HG02623 (cell line): Measurements from ENCODE around the gene RSU1.
A peak's percentile ranks its signal among the peaks of the same experiment; 100 is the strongest.

Source experiments
- ATAC-seq: cut with Tn5 transposase; IDR thresholded peaks from one replicate; pipeline ENCODE4 v1.9.1; 2021; ENCODE audit warnings: moderate library complexity; ENCODE audit not compliant: unreplicated experiment

The RSU1 gene

DNA sequence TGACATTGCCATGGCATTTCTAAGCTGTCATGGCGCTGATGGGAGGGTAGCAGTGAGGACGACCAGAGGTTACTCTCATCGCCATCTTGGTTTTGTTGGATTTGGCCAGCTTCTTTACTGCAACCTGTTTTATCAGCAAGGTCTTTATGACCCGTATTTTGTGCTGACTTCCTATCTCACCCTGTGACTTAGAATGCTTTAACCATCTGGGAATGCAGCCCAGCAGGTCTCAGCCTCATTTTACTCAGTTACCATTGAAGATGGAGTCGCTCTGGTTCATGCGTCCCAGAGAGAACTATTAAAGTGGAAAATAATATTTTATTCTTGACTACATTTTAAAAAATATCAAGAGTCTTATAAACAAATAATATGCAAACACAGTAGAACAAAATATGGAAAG lies 131.7 kb downstream of the RSU1 start:
- ATAC-seq = no peak

DNA sequence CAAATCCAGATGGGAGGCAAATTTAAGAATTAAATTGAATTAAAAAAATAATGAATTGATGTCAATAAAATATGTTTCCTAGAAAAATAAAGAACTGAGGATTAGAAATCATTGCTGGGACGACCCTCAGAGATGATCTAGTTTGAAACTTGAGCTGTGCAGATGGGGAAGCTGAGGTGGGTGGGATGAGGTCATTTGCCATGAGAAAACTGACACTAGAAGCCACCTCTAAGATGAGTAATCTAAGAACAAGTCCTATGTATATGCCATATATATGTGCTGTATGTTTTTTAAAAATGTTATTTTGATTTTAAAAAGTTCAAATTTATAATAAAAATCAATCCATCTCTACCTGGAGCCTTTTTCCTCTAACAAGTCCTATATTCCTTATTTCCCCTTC lies 135.7 kb downstream of the RSU1 start:
- ATAC-seq = no peak

DNA sequence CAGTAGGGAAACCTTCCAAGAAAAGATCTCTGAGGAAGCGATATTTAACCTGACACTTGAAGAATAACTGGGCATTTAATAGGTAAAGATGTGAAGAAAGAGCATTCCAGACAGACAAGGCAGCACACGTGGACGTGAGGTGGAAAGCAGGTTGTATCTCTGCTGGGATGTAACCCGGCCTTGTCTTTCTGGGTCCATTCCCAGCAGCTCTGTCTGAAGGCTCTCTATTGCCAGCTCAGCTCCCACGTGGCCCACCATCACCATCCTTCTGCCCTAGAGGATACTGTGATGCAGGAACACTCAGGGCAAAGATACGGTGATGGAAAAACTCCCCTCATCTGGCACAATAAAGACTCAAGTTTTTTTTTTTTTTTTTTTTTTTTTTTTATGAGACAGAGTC lies 137.7 kb downstream of the RSU1 start:
- ATAC-seq = no peak

DNA sequence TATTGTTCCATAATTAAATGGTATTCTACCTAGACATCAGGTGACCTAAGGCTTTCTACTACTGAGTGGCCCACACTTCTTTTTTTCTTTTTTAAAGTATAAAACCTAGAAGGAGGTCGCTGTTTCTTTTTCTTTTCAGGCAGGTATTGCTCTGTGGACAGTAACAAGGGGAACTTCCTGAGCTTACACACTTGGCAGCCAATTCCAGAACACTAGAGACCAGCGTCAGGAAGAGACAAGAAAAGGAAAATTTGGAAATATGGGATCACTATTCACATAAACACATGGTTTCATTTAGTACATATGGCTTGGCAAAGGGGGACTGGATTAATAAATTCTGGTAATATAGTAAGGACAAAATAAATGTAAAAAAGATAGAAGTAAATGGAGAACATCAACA lies 141.9 kb downstream of the RSU1 start:
- no peak for ATAC-seq

DNA sequence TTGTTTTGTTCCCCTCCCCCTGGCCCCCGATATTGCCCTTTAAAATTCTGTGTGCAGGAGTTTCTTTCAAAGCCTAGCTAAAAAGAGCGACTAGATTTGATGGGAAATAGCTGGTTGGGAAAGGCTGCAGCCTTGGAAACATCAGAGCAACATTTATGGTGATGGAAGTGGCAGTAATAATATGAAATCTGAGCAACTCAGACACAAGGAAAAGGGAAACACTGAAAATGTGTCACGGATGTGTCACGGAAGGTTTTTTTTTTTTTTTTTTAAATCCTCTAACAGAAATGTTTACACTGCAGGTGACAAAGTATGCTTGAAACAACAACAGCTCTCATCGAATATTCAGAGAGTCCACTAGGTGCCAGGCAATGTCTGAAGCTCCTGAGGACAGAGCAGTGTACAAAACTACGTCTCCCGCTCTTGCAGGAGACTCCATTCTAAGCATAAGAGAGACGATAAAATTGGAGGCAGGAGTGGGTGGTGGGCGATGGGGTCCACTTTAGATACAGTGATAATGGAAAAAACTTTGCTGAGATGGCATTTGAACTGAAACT lies 143.0 kb downstream of the RSU1 start:
- ATAC-seq = no peak

DNA sequence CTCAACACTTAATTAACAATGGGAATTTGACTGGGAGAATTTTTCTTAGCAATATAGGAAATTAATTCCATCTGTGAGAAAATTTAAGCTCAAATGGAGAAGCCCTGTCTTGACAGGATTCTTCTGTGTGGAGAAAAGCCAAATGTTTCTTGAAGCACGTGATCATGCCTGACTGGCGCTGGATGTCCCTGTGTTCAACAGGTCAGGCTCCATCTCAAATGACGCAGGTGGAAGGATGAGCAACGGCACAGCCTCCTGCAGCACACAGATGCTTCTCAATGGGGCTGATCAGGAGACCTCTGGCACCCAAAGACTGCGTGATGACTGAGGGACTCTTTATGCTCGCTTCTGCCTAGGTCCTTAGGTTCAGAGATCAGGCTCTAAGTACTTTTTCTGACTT lies 143.8 kb downstream of the RSU1 start:
- no peak for ATAC-seq

DNA sequence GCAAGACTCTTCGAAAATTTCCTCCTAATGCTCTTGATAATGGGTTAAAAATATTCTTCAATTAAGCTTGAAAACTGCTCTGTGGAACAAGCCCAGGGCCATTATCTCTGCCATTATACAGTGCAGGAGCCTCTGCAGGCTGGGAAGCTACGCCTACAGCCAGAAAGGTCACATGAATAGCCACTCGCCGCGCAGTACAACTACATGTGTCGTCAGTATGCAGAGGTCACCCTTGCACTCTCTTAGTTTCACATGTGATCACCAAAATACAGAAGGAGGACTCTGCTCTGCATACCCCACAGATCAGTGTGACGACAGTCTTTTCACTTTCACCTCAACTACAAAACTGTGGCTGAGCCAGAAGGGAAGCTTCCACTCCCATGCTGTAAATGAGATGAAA lies 153.8 kb downstream of the RSU1 start:
- no peak for ATAC-seq

DNA sequence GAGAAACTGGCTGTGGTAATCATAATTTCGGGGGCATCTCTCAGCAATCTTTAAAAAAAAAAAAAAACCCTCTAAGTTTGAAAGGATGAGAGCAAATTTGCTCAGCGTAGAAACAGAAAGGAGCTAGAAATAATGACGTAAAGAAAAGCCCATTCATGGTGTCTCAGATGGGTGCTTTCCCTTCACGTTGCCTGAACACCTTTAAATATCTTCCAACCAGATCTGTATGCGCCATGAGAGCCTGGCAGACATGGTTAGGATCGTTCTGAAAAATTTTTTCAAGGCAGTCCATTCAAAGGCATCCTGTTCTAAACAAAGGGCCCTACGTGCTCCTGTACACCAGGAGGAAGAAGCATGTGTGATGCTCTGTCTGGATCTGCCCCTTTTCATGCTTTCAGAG lies 154.3 kb downstream of the RSU1 start:
- ATAC-seq = no peak

DNA sequence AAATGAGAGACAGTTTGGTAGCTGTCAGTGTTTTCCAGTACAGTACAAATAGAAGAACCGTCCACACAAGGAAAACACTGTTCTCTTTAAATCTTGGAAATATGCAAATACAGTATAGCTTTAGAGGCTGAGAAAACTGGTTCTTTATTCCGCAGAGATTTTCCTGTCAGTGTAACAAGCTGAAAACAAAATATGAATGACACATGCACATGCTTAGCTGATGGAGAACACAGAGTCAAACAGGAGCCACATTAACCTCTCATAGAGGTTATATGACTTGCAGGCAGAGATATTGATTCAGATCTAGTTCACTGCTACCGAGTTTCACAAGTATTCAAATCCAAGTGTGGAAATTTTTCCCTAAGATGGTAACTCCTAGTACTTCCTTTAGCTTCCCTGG lies 160.3 kb downstream of the RSU1 start:
- ATAC-seq = no peak

DNA sequence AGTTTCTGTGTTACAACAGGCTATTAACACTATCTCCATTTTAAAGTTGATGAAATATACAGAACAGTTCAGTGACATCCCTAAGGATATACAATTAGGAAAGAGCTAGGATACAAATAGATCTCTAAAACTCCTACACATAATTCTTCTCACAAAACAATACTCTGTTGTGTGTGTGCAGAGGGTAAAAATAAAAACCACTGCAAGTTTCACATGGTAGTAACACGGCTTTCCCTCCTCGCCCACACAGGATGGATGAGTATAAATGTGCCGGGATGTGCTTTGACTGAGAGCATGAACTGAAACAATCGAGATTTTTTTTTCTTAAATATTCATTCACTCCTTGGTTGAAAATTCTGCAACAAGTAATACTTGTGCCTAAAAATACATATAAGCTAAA lies 164.0 kb downstream of the RSU1 start:
- peak; percentile 61 for ATAC-seq

DNA sequence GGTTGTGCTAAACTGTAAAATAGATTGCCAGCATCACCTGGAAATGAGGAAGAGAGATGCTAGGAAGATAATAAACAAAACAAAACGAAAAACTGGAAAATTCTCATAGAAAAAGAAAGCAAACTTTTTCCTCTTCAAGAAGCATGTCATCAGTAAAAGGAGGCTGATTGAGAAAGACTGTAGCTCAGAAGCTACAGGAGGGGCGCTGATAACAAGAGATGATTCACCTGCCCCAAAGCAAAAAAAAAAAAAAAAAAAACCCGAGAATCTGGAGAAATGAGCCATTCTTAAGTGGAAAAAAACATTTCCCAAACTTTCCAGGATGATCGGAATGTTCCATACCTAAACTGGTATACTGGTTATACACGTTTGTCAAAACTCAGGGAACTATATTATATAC lies 165.1 kb downstream of the RSU1 start:
- no peak for ATAC-seq

DNA sequence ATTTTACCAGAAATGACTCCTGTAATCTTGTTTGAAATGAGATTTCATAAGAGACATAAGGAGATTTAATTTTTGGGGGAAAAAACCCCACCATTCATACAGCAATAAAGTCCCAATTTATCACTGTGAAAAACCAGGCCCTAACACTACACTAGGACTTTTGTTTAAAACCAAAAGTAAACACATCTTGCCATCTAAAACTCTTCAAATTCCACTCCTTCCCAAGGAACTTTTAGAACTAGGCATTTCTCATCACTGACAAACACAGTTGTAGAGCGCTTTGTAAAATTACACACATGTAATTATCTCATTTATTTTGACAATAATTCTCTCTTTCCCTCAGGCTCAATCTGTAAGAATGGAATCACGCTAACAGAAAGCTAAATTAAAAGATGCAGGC lies 167.5 kb downstream of the RSU1 start:
- ATAC-seq = no peak

DNA sequence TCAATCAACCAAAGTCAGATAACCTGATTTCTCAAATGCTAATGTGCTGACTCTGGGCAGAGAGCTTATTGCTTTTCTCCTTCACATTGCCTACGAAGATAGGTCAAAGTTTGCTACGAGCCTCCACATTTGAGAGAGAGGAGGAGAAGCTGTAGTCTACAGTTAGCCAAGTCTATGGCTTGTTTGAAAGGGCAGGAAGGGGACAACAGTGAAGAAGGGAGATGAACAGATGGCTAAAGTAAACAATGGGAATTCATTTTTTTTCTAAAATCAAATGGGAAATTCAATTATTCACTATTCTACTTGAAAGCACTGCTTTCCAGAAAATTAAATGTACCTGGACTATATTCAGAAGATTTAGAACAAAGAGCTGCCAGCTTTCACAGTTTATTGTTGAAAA lies 168.9 kb downstream of the RSU1 start:
- ATAC-seq = no peak

DNA sequence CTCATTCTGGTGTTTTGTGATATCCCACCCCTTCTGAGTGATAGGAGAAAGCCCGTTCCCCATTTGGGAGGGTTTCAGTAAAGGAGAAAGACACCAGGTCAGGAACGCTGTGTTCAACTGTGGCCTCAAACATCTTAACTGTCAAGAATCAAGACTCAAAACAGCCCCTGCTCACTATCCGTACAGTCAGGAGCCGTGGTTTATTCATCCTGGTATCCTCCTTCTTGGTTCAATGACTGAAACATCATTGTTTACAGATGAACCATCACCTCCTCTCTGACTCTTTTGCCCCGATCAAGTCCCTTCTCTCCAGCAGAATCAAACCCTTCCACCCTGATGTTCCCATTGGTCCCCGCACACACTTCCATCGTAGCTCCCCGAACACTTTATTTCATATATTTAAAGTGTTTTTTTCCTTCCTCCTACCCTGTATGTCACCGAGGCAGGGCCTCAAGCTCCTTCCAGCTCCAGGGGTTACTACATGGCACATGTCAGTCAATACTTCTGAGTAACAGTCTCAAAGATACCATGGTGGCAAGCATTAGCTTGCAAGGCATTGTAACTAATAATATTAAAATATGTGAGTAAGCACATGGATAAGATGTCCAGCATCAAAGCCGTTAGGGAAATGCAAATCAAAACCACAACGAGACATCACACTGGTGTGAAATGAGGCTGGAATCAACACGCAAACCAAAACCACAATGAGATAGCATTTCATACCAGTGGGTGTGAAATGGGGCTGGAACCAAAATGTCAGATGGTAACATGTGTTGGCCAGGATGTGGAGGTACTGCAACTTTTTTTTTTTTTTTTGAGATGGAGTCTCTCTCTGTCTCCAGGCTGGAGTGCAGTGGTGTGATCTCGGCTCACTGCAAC lies 170.8 kb downstream of the RSU1 start:
- no peak for ATAC-seq

DNA sequence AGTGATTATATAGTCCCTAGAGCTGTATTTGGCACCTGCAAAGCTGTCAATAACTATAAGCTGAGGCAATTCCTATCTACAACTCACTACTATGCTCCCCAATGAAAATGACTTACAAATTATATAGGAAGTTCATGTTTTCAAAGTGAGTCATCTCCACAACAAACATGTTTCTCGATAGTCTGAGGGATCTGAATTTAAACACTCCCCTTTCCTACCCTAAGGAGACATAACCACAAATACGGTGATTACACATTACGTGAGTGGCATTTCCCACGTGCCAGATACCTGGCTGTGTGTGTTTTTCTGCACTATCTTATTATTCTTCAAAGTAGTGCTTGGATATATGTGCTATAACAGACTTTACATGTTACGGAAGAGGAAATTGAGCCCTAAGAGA lies 173.1 kb downstream of the RSU1 start:
- ATAC-seq = no peak

DNA sequence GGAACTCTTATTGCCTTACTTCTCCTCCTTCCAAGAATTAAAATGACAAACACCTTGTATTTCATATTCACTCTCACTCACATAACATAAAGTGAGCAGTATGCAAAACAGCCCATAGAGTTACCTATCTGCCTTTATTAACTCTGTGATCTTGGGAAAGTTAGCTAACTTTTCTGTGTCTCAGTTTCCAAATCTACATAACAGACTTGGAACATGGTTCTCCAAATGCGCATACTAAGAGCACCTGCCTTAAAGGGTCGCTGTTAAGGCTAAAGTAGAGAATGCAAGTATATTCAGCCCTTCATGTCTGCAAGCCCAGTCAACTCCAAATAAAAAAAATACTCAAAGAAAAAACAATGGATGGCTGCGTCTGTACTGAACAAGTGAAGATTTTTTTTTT lies 173.7 kb downstream of the RSU1 start:
- ATAC-seq = no peak

DNA sequence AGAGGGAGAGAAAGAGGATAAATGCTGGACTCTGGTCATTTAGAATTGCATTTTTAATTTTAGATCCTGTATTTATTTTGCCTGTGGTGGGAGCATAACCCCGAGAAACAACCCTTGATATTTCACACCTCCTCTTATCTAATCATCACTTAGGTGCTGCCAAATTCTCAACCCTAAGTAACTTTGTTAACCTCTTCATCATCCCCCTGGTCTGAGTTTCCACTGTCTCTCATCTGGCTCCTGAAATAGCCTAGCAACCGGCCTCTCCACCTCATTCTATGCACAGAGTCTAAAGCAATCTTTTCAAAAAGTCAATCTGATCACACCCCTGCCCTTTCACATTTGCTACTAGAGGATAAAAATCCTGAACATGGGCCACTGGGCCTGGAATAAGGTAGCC lies 177.1 kb downstream of the RSU1 start:
- ATAC-seq = no peak

DNA sequence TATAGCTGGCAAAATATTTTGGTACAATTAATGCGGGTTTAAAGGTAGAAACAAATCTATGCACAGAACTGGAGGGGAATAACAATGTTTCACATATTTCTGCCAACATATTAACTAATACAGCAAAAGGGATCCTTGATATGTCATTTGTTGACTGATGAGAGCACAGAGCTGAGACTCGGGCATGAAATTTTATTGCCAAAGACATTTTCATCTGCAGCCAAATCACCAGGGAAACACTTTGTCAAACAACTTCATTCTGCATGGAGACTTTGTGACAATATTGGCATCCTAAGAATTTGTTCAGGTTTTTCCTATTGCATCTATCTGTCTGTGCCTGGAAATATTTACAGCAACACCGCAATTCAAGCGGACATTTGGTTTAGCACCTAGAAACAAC lies 177.8 kb downstream of the RSU1 start:
- no peak for ATAC-seq

DNA sequence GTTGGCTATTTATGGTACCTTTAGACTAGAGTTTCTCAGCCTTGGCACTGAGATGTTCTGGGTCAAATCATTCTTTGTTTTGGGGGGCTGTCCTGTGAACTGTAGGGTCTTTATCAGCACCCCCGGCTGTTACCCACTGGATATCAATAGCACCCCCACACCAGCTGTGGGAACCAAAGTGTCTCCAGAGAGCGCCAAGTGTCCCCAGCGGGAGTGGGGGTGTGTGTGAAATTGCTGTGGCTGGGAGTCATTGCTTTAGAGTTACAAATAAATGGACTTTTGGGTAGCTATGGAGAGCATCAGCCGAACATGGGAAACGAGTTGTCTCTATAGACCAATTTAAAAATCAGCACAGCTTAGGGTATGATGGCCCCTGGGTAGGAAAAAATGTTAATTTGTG lies 184.2 kb downstream of the RSU1 start:
- no peak for ATAC-seq

DNA sequence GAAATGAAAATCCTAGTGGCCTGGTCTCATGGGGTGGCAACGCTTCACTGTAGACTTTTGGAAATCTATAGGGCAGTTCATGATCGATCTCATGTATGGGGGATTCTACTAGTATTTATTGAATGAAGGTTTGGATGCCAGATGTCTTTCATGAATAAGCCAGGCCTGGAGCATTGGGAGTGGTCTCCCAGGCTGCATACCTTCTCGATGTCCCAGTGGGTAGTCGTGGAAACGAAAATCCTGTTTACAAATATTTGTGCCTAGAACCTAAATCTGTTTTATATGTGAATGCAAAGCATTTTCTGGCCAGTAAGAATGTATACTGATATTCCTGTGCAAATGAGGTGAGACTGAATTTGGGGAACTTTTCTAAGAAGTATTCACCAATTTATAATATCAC lies 190.5 kb downstream of the RSU1 start:
- no peak for ATAC-seq

DNA sequence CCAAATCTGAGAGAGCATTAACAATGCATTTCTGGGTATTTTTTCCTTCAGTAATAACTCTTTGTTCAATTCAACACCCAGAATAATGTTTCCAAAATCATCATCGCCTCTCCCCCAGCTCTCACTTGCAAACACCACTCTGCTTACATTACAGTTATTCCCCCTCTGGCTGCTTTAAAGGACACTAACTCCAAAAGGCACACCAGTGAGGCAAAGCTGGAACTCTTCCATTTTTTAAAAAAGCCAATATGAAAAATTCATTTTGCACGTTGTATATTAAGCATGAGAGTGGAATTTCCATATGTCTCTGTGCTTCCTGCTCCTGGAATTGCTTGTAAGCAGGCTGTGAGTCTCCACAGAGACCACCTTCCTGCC lies 204.3 kb downstream of the RSU1 start:
- ATAC-seq = no peak

DNA sequence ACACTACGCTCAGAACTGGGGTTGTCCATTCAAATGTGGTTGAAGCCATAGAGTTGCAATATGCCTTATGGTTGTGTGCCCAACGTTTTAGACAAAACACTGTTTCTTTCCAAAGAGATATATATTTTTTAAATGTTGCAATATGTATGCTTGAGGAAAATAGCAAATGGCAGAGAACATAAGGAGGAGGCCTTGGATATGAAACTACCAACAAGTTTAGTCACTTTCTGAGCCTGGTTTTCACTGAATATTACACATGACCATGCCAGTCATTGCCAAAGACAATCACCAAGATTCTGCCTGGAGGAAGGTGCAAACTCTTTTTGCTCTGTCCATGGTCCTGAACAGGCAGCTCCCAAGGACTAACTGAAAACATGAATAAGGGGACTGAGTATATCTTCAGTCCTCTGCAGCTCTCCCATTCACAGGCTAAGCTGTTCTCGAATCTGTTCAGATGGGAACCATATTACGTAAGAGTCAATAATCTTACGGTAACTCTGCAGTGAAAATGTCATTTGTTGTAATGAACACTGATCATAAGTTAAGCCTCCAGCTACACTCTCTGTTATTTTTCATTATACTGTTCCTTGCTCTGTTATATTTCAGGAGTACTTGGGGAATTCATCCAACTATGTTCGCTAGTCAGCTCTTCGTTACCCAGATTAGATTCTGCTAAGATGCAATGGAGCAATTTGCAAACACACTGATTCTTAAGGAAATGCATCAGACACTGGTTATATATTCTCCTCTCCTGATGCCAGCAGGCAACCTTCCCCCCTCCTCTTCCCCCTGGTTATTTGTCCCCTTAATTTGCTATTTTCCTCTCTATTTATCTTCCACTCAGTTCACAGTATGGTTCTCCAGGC lies 204.9 kb downstream of the RSU1 start:
- ATAC-seq = no peak
